MM.1S (cell line): Measurements from ENCODE around the gene PLCB2.

ENCODE experiments used
- CTCF ChIP-seq: fragments of 300-600 bp; sonication (generic); IDR thresholded peaks from 2 replicates; pipeline ENCODE4 v1.5.1; 2016; ENCODE audit warnings: antibody characterized with exemption, low read length, mixed read lengths
- EZH2phosphoT487 ChIP-seq: fragments of 300-600 bp; sonication (generic); IDR thresholded peaks from 2 replicates; pipeline ENCODE4 v1.6.1; 2018; ENCODE audit warnings: antibody characterized with exemption, low read length

- TF ChIP-seq CTCF (no peak), EZH2phosphoT487 (no peak)
These were observed 48.3 kb upstream of the PLCB2 start for GRCh38 chr15:40355976-40356585.
